Measurements from ENCODE around the gene GYPA.

DNA sequence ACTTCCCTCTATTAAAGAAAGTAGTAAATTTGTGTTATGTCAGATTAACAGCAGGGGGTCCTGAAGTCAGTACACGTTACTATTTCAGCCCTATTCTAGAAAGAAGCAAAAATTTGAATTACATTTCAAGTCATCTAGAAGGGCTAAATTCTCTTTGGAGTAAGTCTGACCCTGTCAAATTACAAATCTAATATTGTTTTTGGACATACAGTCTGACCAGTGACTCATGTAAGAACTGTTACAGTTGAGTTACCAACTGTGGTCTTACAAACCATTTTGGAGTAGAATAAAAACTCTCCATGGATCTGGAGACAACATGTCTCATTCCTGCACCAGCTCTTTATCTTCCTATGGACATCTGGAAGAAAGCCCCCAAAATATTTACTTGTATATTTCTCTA is 36.0 kb upstream of the GYPA start:
- TF ChIP-seq POLR2AphosphoS5 (IDR thresholded peaks at IDR 0.05; ENCODE audit: insufficient read depth in 1 of 2, low read depth in 1 of 2) (no peak), POLR2A (IDR thresholded peaks at IDR 0.05) (no peak)
- TF ChIP-seq, protein P1, sequence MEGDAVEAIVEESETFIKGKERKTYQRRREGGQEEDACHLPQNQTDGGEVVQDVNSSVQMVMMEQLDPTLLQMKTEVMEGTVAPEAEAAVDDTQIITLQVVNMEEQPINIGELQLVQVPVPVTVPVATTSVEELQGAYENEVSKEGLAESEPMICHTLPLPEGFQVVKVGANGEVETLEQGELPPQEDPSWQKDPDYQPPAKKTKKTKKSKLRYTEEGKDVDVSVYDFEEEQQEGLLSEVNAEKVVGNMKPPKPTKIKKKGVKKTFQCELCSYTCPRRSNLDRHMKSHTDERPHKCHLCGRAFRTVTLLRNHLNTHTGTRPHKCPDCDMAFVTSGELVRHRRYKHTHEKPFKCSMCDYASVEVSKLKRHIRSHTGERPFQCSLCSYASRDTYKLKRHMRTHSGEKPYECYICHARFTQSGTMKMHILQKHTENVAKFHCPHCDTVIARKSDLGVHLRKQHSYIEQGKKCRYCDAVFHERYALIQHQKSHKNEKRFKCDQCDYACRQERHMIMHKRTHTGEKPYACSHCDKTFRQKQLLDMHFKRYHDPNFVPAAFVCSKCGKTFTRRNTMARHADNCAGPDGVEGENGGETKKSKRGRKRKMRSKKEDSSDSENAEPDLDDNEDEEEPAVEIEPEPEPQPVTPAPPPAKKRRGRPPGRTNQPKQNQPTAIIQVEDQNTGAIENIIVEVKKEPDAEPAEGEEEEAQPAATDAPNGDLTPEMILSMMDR (IDR thresholded peaks at IDR 0.05): no peak
